SK-N-SH treated with all-trans-retinoic acid at 6 μM for 48 hours (cell line): Measurements from ENCODE around the gene ZNF451.

Experiments
- ARNTL ChIP-seq: fragments of 450-650 bp; formaldehyde crosslinking; IDR thresholded peaks from 2 replicates; pipeline ENCODE4 v1.5.0; 2020; ENCODE audit warnings: low read depth, mild to moderate bottlenecking, moderate library complexity, borderline replicate concordance
- BACH2 ChIP-seq: fragments of 250-450 bp; sonication (Bioruptor Pico); IDR thresholded peaks from 2 replicates; pipeline ENCODE4 v1.9.0; 2021; ENCODE audit warnings: mild to moderate bottlenecking, borderline replicate concordance
- GLIS3 ChIP-seq: fragments of 250-450 bp; sonication (Bioruptor Pico); IDR thresholded peaks from 2 replicates; pipeline ENCODE4 v1.5.0; 2020; ENCODE audit warnings: mild to moderate bottlenecking, moderate library complexity
- RARB ChIP-seq: fragments of 250-450 bp; sonication (Bioruptor Pico); IDR thresholded peaks from 2 replicates; pipeline ENCODE4 v1.8.0; 2021; ENCODE audit warnings: mild to moderate bottlenecking, moderate library complexity
- ZFP30 ChIP-seq: fragments of 450-650 bp; formaldehyde crosslinking; IDR thresholded peaks from 2 replicates; pipeline ENCODE4 v1.5.0; 2022; ENCODE audit warnings: mild to moderate bottlenecking, moderate library complexity
- ZNF565 ChIP-seq: fragments of 450-650 bp; formaldehyde crosslinking; conservative IDR thresholded peaks from 2 replicates; pipeline ENCODE4 v1.5.0; 2020; ENCODE audit warnings: low read depth, mild to moderate bottlenecking, moderate library complexity
- ZNF8 ChIP-seq: fragments of 450-650 bp; formaldehyde crosslinking; IDR thresholded peaks from 2 replicates; pipeline ENCODE4 v1.5.0; 2020; ENCODE audit warnings: mild to moderate bottlenecking, moderate library complexity
- TF ChIP-seq, protein P1 (sequence below): fragments of 250-450 bp; sonication (Bioruptor Pico); IDR thresholded peaks from 2 replicates; pipeline ENCODE4 v1.8.0; 2020; ENCODE audit warnings: mild to moderate bottlenecking, moderate library complexity, borderline replicate concordance
- TF ChIP-seq, protein P2 (sequence below): fragments of 250-450 bp; sonication (Bioruptor Pico); IDR thresholded peaks from 2 replicates; pipeline ENCODE4 v1.5.1; 2020; ENCODE audit warnings: low read depth, mild to moderate bottlenecking, moderate library complexity

DNA sequence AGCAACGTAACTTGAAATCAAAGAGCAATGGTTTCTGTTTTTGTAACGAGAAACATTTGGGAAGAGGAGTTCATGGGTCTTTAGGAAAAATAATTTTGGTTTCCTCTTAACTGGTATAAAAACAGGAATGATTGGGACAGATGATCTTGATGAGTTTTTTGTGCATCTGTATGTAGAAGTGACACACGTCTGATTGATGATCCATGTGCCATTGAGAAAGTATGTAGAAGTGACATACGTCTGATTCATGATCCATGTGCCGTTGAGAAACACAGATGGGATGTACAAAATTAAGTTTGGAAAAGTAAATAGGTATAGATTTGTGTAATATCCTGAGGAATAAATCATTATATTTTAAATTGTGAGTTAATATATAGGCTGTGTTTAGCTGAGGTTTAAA, 41.4 kb upstream of the ZNF451 start:
- TF ChIP-seq ZNF565 (CRISPR knock-in tag) (no peak), ARNTL (no peak), RARB (CRISPR knock-in tag) (no peak), ZNF8 (no peak), BACH2 (CRISPR knock-in tag) (no peak), GLIS3 (CRISPR knock-in tag) (no peak), ZFP30 (no peak)
- TF ChIP-seq, protein P1, sequence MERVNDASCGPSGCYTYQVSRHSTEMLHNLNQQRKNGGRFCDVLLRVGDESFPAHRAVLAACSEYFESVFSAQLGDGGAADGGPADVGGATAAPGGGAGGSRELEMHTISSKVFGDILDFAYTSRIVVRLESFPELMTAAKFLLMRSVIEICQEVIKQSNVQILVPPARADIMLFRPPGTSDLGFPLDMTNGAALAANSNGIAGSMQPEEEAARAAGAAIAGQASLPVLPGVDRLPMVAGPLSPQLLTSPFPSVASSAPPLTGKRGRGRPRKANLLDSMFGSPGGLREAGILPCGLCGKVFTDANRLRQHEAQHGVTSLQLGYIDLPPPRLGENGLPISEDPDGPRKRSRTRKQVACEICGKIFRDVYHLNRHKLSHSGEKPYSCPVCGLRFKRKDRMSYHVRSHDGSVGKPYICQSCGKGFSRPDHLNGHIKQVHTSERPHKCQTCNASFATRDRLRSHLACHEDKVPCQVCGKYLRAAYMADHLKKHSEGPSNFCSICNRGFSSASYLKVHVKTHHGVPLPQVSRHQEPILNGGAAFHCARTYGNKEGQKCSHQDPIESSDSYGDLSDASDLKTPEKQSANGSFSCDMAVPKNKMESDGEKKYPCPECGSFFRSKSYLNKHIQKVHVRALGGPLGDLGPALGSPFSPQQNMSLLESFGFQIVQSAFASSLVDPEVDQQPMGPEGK: no peak
- TF ChIP-seq, protein P2, sequence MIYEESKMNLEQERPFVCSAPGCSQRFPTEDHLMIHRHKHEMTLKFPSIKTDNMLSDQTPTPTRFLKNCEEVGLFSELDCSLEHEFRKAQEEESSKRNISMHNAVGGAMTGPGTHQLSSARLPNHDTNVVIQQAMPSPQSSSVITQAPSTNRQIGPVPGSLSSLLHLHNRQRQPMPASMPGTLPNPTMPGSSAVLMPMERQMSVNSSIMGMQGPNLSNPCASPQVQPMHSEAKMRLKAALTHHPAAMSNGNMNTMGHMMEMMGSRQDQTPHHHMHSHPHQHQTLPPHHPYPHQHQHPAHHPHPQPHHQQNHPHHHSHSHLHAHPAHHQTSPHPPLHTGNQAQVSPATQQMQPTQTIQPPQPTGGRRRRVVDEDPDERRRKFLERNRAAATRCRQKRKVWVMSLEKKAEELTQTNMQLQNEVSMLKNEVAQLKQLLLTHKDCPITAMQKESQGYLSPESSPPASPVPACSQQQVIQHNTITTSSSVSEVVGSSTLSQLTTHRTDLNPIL (CRISPR knock-in tag): no peak
